A549 (cell line): ENCODE measurements around the gene HSPA4. TPM values are rescaled to one million over a fixed set of nuclear protein-coding genes. Genes with fewer than 3 reads are reported as not detected.

Experiments used
- ATAC-seq, 2 experiments: fragments of 200-7000 bp in 1 of 2; fragments of >200 bp in 1 of 2; cut with Nextera tagmentation in 1 of 2; cut with Tn5 transposase in 1 of 2; 3 replicates each; pipeline versions ENCODE4 v1.8.0 to v1.9.1; 2018 to 2020; ENCODE audit warnings: mild to moderate bottlenecking in 1 of 2, moderate library complexity in 1 of 2
- CTCF ChIA-PET: fragments of 300-600 bp; sonication (Branson Sonifier 250); formaldehyde crosslinking; extraction: SDS; loops from one replicate; lab custom pipeline; 2021; ENCODE audit warnings: antibody characterized with exemption, inconsistent platforms; lab: Yijun Ruan, JAX
- POLR2A ChIA-PET: fragments of 350-600 bp; formaldehyde crosslinking; extraction: SDS; loops from one replicate; lab custom pipeline; 2021; ENCODE audit warnings: antibody characterized with exemption, inconsistent platforms; lab: Yijun Ruan, JAX
- DNase-seq, 2 experiments: peaks; one replicate each; pipeline versions ENCODE4 v3.0.0 to v3.0.0-alpha.2; 2011 to 2016; ENCODE audit warnings: low read depth in 1 of 2, low spot score in 1 of 2
- FAIRE-seq: peaks from 2 replicates; lab custom pipeline; 2011; peaks lifted over from hg19 to GRCh38; lab: Jason Lieb, UNC
- H3K27ac ChIP-seq, 2 experiments: fragments of >200 bp; sonication (Bioruptor Twin); formaldehyde crosslinking; 3 replicates each; pipeline ENCODE4 v1.5.1; 2016 to 2017
- H3K4me1 ChIP-seq: fragments of >200 bp; sonication (Bioruptor Twin); formaldehyde crosslinking; 3 replicates; pipeline ENCODE4 v1.6.1; 2016
- H3K4me2 ChIP-seq: fragments of >200 bp; sonication (Bioruptor Twin); formaldehyde crosslinking; 3 replicates; pipeline ENCODE4 v1.6.1; 2016
- H3K4me3 ChIP-seq: fragments of >200 bp; sonication (Bioruptor Twin); formaldehyde crosslinking; 3 replicates; pipeline ENCODE4 v1.5.1; 2016
- H3K9me3 ChIP-seq: fragments of >200 bp; sonication (Bioruptor Twin); formaldehyde crosslinking; 3 replicates; pipeline ENCODE4 v1.6.1; 2016
- BHLHE40 ChIP-seq: IDR thresholded peaks from 2 replicates; pipeline ENCODE4 v1.6.1; 2012; ENCODE audit warnings: low read depth, low read length, inconsistent platforms
- CBX8 ChIP-seq: fragments of 200-600 bp; sonication (generic); IDR thresholded peaks from 2 replicates; pipeline ENCODE4 v1.6.1; 2016
- CEBPB ChIP-seq, 2 experiments: fragments of >200 bp in 1 of 2; sonication (Bioruptor Twin) in 1 of 2; formaldehyde crosslinking in 1 of 2; IDR thresholded peaks; 2 replicates each; pipeline ENCODE4 v1.6.1; 2012 to 2016
- CTCF ChIP-seq: fragments of >200 bp; sonication (Bioruptor Twin); formaldehyde crosslinking; IDR thresholded peaks from 3 replicates; pipeline ENCODE4 v1.5.1; 2016
- EP300 ChIP-seq, 2 experiments: fragments of >200 bp; sonication (Bioruptor Twin); formaldehyde crosslinking; IDR thresholded peaks; 2 replicates in 1 of 2; 3 replicates in 1 of 2; pipeline ENCODE4 v1.6.1; 2016 to 2017
- ESRRA ChIP-seq: fragments of 150-350 bp; IDR thresholded peaks from 2 replicates; pipeline ENCODE4 v1.6.1; 2014; ENCODE audit warnings: mild to moderate bottlenecking, low read length, borderline replicate concordance
- FOSB ChIP-seq: fragments of 250-450 bp; sonication (Bioruptor Pico); IDR thresholded peaks from 2 replicates; pipeline ENCODE4 v1.5.0; 2020; ENCODE audit warnings: mild to moderate bottlenecking, moderate library complexity
- GATA3 ChIP-seq: IDR thresholded peaks from 2 replicates; pipeline ENCODE4 v1.6.1; 2012; ENCODE audit warnings: borderline replicate concordance
- HES2 ChIP-seq: fragments of >200 bp; sonication (Bioruptor Twin); formaldehyde crosslinking; IDR thresholded peaks from 2 replicates; pipeline ENCODE4 v1.6.1; 2016
- HOXB5 ChIP-seq: fragments of 250-450 bp; sonication (Bioruptor Pico); IDR thresholded peaks from 2 replicates; pipeline ENCODE4 v1.5.0; 2020; ENCODE audit warnings: mild to moderate bottlenecking, moderate library complexity
- JUN ChIP-seq, 2 experiments: fragments of >200 bp; sonication (Bioruptor Twin); formaldehyde crosslinking; IDR thresholded peaks; 2 replicates in 1 of 2; 3 replicates in 1 of 2; pipeline ENCODE4 v1.6.1; 2016 to 2017
- KDM5A ChIP-seq: fragments of 200-600 bp; sonication (generic); IDR thresholded peaks from 2 replicates; pipeline ENCODE4 v1.6.1; 2016; ENCODE audit warnings: antibody characterized with exemption, mild to moderate bottlenecking
- MAX ChIP-seq: IDR thresholded peaks from 2 replicates; pipeline ENCODE4 v1.6.1; 2012
- MAZ ChIP-seq: fragments of 150-350 bp; IDR thresholded peaks from 2 replicates; pipeline ENCODE4 v1.6.1; 2014; ENCODE audit warnings: antibody characterized with exemption, low read depth, low read length, borderline replicate concordance
- MYC ChIP-seq: IDR thresholded peaks from 2 replicates; pipeline ENCODE4 v1.6.1; 2012; ENCODE audit warnings: mild to moderate bottlenecking, inconsistent platforms, low read length, improper control_type of control experiment, borderline replicate concordance
- NFE2L2 ChIP-seq: fragments of 150-350 bp; conservative IDR thresholded peaks from 2 replicates; pipeline ENCODE4 v1.6.1; 2014; ENCODE audit warnings: low read length
- NPAS2 ChIP-seq: fragments of 250-450 bp; sonication (Bioruptor Pico); IDR thresholded peaks from 2 replicates; pipeline ENCODE4 v1.8.0; 2022; ENCODE audit warnings: mild to moderate bottlenecking, moderate library complexity, borderline replicate concordance
- NR3C1 ChIP-seq: fragments of >200 bp; sonication (Bioruptor Twin); formaldehyde crosslinking; IDR thresholded peaks from 3 replicates; pipeline ENCODE4 v1.6.1; 2017
- RAD21 ChIP-seq, 2 experiments: fragments of >200 bp in 1 of 2; sonication (Bioruptor Twin) in 1 of 2; formaldehyde crosslinking in 1 of 2; IDR thresholded peaks in 1 of 2; conservative IDR thresholded peaks in 1 of 2; 2 replicates in 1 of 2; 3 replicates in 1 of 2; pipeline ENCODE4 v1.6.1; 2012 to 2018; ENCODE audit warnings: inconsistent platforms in 1 of 2
- RCOR1 ChIP-seq: fragments of 150-350 bp; IDR thresholded peaks from 2 replicates; pipeline ENCODE4 v1.6.1; 2014; ENCODE audit warnings: antibody characterized with exemption, low read length, low read depth
- RFX5 ChIP-seq: fragments of 450-650 bp; IDR thresholded peaks from 2 replicates; pipeline ENCODE4 v1.7.1; 2014; ENCODE audit warnings: antibody characterized with exemption, mild to moderate bottlenecking, moderate library complexity
- SMC3 ChIP-seq: fragments of >200 bp; sonication (Bioruptor Twin); formaldehyde crosslinking; IDR thresholded peaks from 3 replicates; pipeline ENCODE4 v1.6.1; 2018; ENCODE audit warnings: inconsistent platforms
- TFCP2L1 ChIP-seq: fragments of 250-450 bp; sonication (Bioruptor Pico); IDR thresholded peaks from 2 replicates; pipeline ENCODE4 v1.5.0; 2021; ENCODE audit warnings: mild to moderate bottlenecking
- USF2 ChIP-seq: fragments of 450-650 bp; IDR thresholded peaks from 2 replicates; pipeline ENCODE4 v1.6.1; 2014; ENCODE audit warnings: antibody characterized with exemption
- ZC3H11A ChIP-seq: fragments of 450-650 bp; IDR thresholded peaks from 2 replicates; pipeline ENCODE4 v1.6.1; 2014; ENCODE audit warnings: antibody characterized with exemption, mild to moderate bottlenecking
- ZFP36 ChIP-seq: fragments of 450-650 bp; IDR thresholded peaks from 2 replicates; pipeline ENCODE4 v1.6.1; 2014; ENCODE audit warnings: borderline replicate concordance; ENCODE audit not compliant: partially characterized antibody
- ZNF302 ChIP-seq: fragments of 250-450 bp; sonication (Bioruptor Pico); IDR thresholded peaks from 2 replicates; pipeline ENCODE4 v1.9.0; 2021; ENCODE audit warnings: inconsistent platforms, mild to moderate bottlenecking, moderate library complexity
- WGBS: methylation state at CpG from one replicate; pipeline ENCODE4 v1.1.6; 2017; ENCODE audit errors: missing lambda C conversion rate; 5-methylcytosine and 5-hydroxymethylcytosine counted together
- polyA plus RNA-seq, 4 experiments: library from polyadenylated mRNA; depleted of rRNA in 3 of 4; stranded (reverse); fragments of >200 nt; fragmentation: RNase III in 1 of 4; extraction: RNeasy Plus Mini Kit Qiagen cat#74134 plus additional on column Dnase treatment in 1 of 4; gene quantifications; 2 replicates in 3 of 4; 3 replicates in 1 of 4; pipeline ENCODE4 v1.2.3, GENCODE V29; 2011 to 2017

Gene HSPA4
- polyA plus RNA-seq, 2 of the 4 experiments (the other 2 are of a cell fraction) = 160 to 166 TPM

GRCh38 chr5:133124891-133125290 lies 73.1 kb downstream of the HSPA4 start:
- 81% methylated on average over 4 of the region's 4 CpGs for WGBS
- Histone ChIP-seq H3K27ac (no peak overlapping the region), H3K9me3 (no peaks in the 10 kb centered on the region), H3K4me3 (no peak overlapping the region), H3K4me2 (no peak overlapping the region), H3K4me1 (peaks cover 11% of the 10 kb centered on the region; the same call in 1 of the 3 replicates)
- TF ChIP-seq KDM5A (no peak), ZC3H11A (no peak), HES2 (no peak), NPAS2 (no peak), RFX5 (no peak), CTCF (no peak), ESRRA (no peak)
- FAIRE-seq (no peak), DNase-seq (no peak), ATAC-seq (no peak)
- ChIA-PET CTCF (no interaction called here), POLR2A (no interaction called here)

GRCh38 chr5:133128066-133128465 lies 76.3 kb downstream of the HSPA4 start:
- no peak for FAIRE-seq
- POLR2A ChIA-PET = no interaction called here
- H3K9me3 ChIP-seq = no peaks in the 10 kb centered on the region

GRCh38 chr5:133129289-133129688 lies 77.5 kb downstream of the HSPA4 start:
- CTCF ChIA-PET = interaction anchor here (0.5 to 4.1 kb wide), 5 partner anchors 10 to 331 kb away, joined by 3 to 37 read pairs (median 5); no protein-coding TSS in a partner anchor
- 61% methylated on average over 6 of the region's 6 CpGs for WGBS

More at GRCh38 chr5:133128066-133128465, 76.3 kb downstream of the HSPA4 start:
- no peak for ATAC-seq
- no peak for DNase-seq
- no peak overlapping the region for H3K4me3 ChIP-seq
- 95% methylated on average over 1 of the region's 1 CpG for WGBS
- H3K27ac ChIP-seq = no peak overlapping the region
- H3K4me2 ChIP-seq = no peak overlapping the region
- no peak for TF ChIP-seq RCOR1
- TF ChIP-seq EP300 (IDR thresholded peaks at IDR 0.05) = no peak
- no peak for TF ChIP-seq CBX8
- TF ChIP-seq, all 56 proteins: peak for 0
- CTCF ChIA-PET = interaction anchor here (0.7 to 4.1 kb wide), 4 partner anchors 14 to 120 kb away, joined by 3 to 37 read pairs (median 8); no protein-coding TSS in a partner anchor
- H3K4me1 ChIP-seq = peaks cover 11% of the 10 kb centered on the region; the same call in 1 of the 3 replicates

GRCh38 chr5:133129950-133130349 lies 78.1 kb downstream of the HSPA4 start:
- no peak for FAIRE-seq
- CTCF ChIA-PET = interaction anchor here (0.5 to 4.1 kb wide), 8 partner anchors 10 to 330 kb away, joined by 3 to 37 read pairs (median 4); no protein-coding TSS in a partner anchor
- no peak for TF ChIP-seq USF2
- TF ChIP-seq JUN (IDR thresholded peaks at IDR 0.05) = no peak
- no peak for TF ChIP-seq MAX
- TF ChIP-seq GATA3 = no peak
- no peak for TF ChIP-seq TFCP2L1
- no peak for TF ChIP-seq CEBPB (IDR thresholded peaks at IDR 0.05)
- no peak for TF ChIP-seq FOSB (CRISPR knock-in tag)
- no peak for TF ChIP-seq RAD21 (conservative IDR thresholded peaks at IDR 0.05 in 1 of 2, IDR thresholded peaks at IDR 0.05 in 1 of 2)
- no peak for TF ChIP-seq NFE2L2
- TF ChIP-seq KDM5A = no peak
- TF ChIP-seq MAZ = no peak
- no peak for TF ChIP-seq SMC3
- TF ChIP-seq HES2 = no peak
- TF ChIP-seq MYC = no peak
- TF ChIP-seq NR3C1 = no peak
- no peak for TF ChIP-seq ZNF302 (CRISPR knock-in tag)
- no peak for TF ChIP-seq HOXB5 (CRISPR knock-in tag)
- TF ChIP-seq ZFP36 = no peak

More at GRCh38 chr5:133129289-133129688, 77.5 kb downstream of the HSPA4 start:
- no peak overlapping the region for H3K4me3 ChIP-seq
- no peak for DNase-seq
- ATAC-seq = no peak
- no peak for TF ChIP-seq BHLHE40
- H3K9me3 ChIP-seq = no peaks in the 10 kb centered on the region
- no peak for FAIRE-seq
- H3K4me1 ChIP-seq = peaks cover 11% of the 10 kb centered on the region; the same call in 1 of the 3 replicates
- POLR2A ChIA-PET = no interaction called here
- no peak overlapping the region for H3K4me2 ChIP-seq
- H3K27ac ChIP-seq = no peak overlapping the region

More at GRCh38 chr5:133129950-133130349, 78.1 kb downstream of the HSPA4 start:
- H3K4me3 ChIP-seq = no peak overlapping the region
- no peak overlapping the region for H3K27ac ChIP-seq
- H3K4me2 ChIP-seq = no peak overlapping the region
- H3K4me1 ChIP-seq = peaks cover 11% of the 10 kb centered on the region; the same call in 1 of the 3 replicates
- POLR2A ChIA-PET = no interaction called here
- no peaks in the 10 kb centered on the region for H3K9me3 ChIP-seq
- 86% methylated on average over 3 of the region's 3 CpGs for WGBS
- ATAC-seq (no peak), DNase-seq (no peak)
